HG03558 (cell line): ENCODE data around the gene KIRREL3.
"Not testable (repeated sequence)": the region's sequence is repeated elsewhere in the genome, so short reads cannot be mapped to it uniquely, and the experiment has no call there.

Source experiments
- ATAC-seq: cut with Tn5 transposase; IDR thresholded peaks from one replicate; pipeline ENCODE4 v1.9.1; 2021; ENCODE audit warnings: moderate number of reproducible peaks; ENCODE audit not compliant: unreplicated experiment; ENCODE audit errors: extremely low read depth

Gene KIRREL3

GRCh38 chr11:126391970-126392632 lies 608.5 kb downstream of the KIRREL3 start:
- peak; percentile 60 for ATAC-seq

DNA sequence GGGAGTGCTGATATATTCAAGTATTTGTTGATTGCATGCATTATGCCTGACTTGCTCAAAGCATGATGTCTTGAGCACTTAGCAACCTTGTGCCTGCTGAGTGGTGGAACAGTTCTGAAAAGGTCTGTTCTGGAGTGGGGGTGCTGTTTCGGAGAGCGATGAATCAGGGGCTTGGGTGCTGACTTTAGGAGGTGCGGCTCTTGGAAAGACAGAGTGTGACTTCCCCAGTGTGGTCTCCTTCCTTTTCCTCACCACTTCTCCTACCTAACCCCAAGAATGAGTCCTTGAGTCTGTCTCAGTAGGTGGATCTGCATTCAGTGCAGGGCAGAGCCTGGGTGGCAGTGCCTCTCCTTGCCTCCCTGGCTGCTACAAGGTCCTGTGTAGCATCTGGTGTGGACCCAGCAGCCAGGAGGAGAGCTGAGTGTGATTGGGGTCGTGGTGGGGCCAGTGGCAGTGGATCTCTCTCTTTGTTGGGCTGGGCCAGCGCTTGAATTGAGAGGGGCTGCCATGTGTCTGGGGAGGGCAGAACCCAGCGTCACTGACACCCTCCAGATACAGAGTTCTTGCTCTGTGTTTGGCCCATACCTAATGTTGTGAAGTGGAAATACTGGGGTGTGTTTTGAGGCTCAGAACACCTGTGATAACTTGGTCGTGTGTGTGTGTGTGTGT lies 609.1 kb downstream of the KIRREL3 start:
- no peak for ATAC-seq

DNA sequence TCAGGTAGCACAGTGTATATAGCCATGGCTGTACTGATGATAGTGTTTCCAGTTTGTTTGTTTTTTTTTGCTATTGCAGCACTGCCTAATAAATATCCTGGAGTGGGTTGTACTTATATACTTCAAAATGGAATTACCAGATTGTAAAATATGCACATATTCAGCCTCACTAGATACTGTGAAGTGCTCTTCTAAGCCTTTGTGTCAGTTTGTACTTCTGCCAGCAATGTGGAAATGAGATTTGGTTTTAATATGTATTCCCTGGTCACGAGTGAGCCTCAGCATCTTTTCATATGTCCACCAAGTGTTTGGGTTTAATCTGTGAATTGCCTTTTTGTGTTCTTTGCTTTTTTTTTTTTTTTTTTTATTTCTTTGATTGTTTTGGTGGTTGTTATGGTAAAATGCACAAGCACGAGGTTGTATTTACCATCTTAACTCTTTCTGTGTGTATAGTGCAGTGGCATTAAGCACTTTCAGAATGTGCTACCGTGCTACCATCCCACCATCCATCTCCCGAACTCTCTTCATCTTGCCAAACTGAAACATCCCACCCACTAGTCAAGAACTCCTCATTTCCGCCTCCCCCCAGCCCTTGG lies 610.2 kb downstream of the KIRREL3 start:
- ATAC-seq = no peak

DNA sequence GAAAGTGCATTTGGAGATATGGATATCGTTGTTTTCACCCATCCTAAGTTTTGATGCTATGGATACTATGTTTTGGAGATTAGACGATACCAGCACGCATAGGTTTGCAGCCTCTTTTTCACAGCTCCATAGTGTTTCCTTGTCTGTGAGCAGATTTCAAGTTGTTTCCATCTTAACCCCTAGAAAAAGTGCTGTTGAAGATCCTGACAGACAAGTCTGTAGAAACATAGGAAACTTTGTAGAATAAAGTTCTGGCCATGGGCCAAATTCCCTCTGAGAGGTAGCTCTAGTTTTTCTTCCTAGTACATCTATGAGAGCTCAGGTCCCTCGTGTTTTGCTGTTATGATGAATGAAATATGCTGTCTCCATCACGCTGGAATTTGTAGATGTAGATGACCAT lies 612.7 kb downstream of the KIRREL3 start:
- no peak for ATAC-seq

DNA sequence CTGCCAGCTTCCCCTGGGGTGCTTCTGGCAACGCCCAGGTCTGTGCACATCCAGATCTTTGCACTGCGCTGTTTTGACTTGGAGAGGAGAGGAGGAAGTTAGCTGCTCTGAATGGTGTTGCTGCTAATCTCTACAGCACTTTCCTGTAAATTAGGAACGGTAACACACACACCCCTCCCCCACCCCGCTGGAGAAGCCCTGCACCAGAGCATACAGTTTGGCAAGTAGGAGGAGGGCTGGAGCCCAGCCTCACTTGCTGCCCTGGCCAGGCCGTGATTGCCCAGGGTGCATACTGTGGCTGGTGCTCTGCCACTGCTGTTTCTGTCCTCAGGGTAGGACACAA lies 613.9 kb downstream of the KIRREL3 start:
- ATAC-seq = not testable (repeated sequence)

GRCh38 chr11:126385991-126386728 lies 614.4 kb downstream of the KIRREL3 start:
- no peak for ATAC-seq

DNA sequence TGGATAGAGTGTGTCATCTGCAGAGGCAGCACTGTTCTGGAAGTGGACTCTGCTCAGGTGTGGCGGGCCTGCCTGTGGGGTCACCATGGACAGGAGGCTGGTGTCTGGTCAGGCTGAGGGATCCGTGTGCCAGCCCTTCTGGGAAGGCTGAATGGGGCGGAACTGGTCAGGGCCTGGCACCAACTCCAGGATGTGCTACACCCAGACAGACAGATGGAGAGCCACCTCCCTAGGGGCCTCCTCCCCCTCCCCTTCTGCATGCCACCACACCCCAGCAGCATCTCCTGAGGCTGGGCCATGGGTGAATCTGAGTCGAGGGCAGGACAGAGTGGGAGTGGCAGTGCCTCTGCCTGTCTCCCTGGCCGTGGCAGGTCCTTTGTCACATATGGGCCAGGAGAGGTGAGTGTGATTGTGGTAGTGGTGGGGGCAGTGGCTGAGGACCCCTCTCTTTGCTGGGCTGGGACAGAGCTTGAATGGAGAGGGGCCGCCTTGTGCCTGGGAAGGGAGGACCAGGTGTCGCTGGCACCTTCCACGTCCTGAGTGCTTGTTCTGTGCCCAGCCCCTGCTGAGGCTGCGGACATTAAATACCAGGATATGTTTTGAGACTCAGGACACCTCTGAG lies 616.0 kb downstream of the KIRREL3 start:
- ATAC-seq = no peak

DNA sequence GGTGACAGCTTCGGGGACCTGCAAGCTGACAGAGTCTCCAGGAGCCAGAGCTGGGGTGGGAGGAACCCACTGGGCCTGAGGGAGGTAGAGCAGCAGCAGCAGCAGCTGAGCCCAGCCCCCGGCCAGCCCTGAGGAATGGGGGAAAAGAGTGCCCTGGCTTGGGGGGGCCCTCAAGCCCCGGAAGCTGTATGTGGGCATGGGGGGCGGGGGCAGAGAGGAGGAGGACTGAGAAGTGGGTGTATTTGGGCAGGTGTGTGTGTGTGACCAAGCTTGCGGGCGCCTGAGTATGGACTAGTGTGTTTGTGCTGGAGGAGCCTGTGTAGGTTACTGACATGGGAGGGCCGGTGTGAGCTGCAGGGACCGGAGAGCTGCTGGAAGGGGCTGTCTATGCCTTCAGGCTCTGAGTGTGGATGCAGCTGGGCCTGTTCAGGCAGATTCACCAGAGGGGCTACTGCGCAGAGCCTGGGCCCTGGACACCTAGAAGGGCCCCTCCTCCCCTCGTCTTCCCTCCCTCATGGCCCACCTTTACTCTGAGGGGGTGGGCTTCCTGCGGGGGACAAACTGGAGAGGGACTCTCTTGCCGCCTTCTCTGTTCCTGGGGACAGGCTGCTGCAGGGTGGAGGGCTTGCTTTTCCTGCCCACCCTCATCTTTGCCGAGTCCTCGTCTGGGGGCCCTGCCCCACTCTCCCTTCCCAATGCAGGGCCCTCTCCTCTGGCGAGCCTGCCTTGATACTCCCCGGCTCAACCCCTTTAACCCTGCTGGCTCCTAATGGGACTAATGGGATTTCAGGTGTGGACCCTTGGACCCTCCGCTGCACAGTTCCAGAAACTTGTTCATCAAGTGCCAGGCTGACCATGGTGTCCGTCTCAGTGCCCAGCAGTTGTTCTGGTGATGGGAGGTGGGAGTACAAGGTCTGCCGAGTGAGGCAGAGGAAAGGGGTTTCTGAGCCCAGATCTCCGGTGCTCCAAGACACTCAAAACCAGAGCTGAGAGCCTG lies 616.9 kb downstream of the KIRREL3 start:
- ATAC-seq = no peak

- ATAC-seq = not testable (repeated sequence)
These were observed 617.9 kb downstream of the KIRREL3 start for GRCh38 chr11:126382641-126383040.

- ATAC-seq = not testable (repeated sequence)
These were observed 618.6 kb downstream of the KIRREL3 start for GRCh38 chr11:126381960-126382359.

GRCh38 chr11:126380909-126381308 lies 619.7 kb downstream of the KIRREL3 start:
- ATAC-seq = no peak

- ATAC-seq = no peak
These were observed 621.8 kb downstream of the KIRREL3 start for GRCh38 chr11:126378763-126379162.

- no peak for ATAC-seq
These were observed 624.8 kb downstream of the KIRREL3 start for GRCh38 chr11:126375726-126376125.

DNA sequence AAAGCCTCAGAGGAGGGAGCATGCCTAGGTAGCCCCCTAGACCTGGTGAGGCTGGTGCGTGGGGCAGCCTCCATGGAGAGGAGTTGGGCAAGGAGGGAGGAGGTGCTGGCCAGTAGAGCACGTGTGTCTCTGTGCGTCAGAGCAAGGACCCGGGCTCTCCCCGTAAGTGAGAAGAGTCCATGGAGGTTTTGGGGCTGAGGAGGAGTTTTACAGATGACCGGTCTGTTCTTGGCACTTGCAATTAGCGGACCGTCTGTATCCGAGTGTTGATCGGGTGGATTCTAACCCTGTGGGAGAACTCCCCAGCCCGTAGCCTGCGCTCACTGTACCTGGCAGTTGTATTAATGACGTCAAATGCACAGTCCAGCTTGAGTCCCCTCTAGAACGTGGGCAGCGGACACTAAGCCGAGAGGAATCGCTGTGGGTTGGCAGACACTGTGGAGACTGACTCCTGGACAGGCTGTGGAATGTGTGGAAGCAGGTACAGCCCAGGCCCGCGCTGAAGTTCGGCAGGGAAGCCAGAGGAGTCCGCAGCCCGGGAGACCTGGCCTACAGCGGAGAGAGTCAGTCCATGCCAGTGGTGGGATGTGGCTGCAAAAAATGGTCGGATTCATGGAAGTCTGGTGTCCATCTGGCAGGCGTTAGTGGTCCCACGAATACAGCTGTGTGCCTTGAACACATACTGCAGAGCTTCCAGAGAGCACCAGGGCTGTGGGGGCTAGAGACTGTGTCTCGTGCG lies 625.8 kb downstream of the KIRREL3 start:
- ATAC-seq = not testable (repeated sequence)

DNA sequence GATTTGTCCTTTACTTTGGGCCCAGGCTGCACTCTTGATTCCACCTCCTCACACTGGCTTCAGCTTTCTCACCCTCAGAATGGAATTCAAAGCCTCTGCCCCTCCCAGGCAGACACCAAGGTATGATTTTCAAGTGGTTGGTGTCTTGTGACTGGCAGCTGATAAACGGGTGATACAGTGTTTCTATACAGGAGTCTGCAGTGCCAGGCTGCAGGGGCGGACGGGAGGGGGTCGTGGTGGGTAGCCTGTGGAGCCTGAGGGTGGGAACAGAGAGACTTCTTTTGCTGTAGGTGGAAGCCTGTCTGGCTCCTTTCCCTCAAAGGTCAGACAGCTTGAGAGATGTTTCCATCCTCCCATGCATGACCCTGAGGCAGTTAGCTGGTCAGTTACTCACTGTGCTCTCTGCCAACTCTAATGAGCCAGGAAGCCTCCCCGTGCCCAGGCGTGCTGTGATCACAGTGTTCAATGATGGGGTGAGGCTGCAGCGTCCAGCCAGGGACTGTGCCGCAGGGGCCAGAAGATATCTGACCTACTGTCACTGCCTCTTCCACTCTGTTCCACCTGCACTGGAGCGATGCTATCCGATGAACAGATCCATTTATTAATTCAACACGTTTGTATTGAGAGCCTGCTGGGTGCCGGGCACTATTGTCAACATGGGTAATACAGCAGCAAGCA lies 627.0 kb downstream of the KIRREL3 start:
- ATAC-seq = not testable (repeated sequence)
